IMR-90 (cell line): ENCODE data around the gene PLTP. TPM values are rescaled to one million over a fixed set of nuclear protein-coding genes. Genes with fewer than 3 reads are reported as not detected.
A peak's percentile ranks its signal among the peaks of the same experiment; 100 is the strongest.

ENCODE experiments used
- ATAC-seq: fragments of 200-7000 bp; cut with Tn5 transposase; 2 replicates; pipeline ENCODE4 v1.9.1; 2020; ENCODE audit warnings: low read depth, mild to moderate bottlenecking, moderate library complexity
- BruUV-seq: library from RNA; stranded (reverse); fragments of 400-500 nt; replicated peaks from 2 replicates; lab custom pipeline; 2021; lab: Mats Ljungman, UMichigan
- CTCF ChIA-PET: fragments of 300-600 bp; formaldehyde crosslinking; extraction: SDS; loops from one replicate; lab custom pipeline; 2021; ENCODE audit warnings: antibody characterized with exemption; lab: Yijun Ruan, JAX
- POLR2A ChIA-PET: fragments of 300-600 bp; sonication (Branson Sonifier 250); formaldehyde crosslinking; loops from one replicate; lab custom pipeline; 2022; ENCODE audit warnings: antibody characterized with exemption; ENCODE audit not compliant: unreplicated experiment; lab: Charles Lee
- DNase-seq: peaks from one replicate; pipeline ENCODE4 v3.0.0; 2013
- H2AFZ ChIP-seq: replicated peaks from 2 replicates; pipeline ENCODE3; 2013; ENCODE audit warnings: low read length, mild to moderate bottlenecking; ENCODE audit not compliant: poor library complexity
- H2AK5ac ChIP-seq: 2 replicates; pipeline ENCODE4 v1.6.1; 2013; ENCODE audit warnings: low read depth, low read length, inconsistent platforms
- H2AK9ac ChIP-seq: replicated peaks from 2 replicates; pipeline ENCODE3; 2013; ENCODE audit warnings: mild to moderate bottlenecking, low read depth, low read length, moderate library complexity; ENCODE audit not compliant: poor library complexity
- H2BK120ac ChIP-seq: 2 replicates; pipeline ENCODE4 v1.6.1; 2013; ENCODE audit warnings: low read depth, low read length, inconsistent platforms
- H2BK15ac ChIP-seq: 3 replicates; pipeline ENCODE4 v1.6.1; 2013; ENCODE audit warnings: low read depth, low read length, inconsistent platforms
- H2BK20ac ChIP-seq: 2 replicates; pipeline ENCODE4 v1.6.1; 2013; ENCODE audit warnings: low read depth, mild to moderate bottlenecking, inconsistent platforms, low read length, moderate library complexity
- H2BK5ac ChIP-seq: 2 replicates; pipeline ENCODE4 v1.6.1; 2013; ENCODE audit warnings: mild to moderate bottlenecking, low read depth, low read length, inconsistent platforms; ENCODE audit not compliant: poor library complexity, severe bottlenecking
- H3K14ac ChIP-seq: replicated peaks from 2 replicates; pipeline ENCODE4 v1.6.1; 2013; ENCODE audit warnings: low read depth, low read length, inconsistent platforms
- H3K18ac ChIP-seq: 2 replicates; pipeline ENCODE4 v1.6.1; 2013; ENCODE audit warnings: low read depth, low read length, control low read depth
- H3K23ac ChIP-seq: 2 replicates; pipeline ENCODE4 v1.6.1; 2013; ENCODE audit warnings: low read depth, low read length, inconsistent platforms
- H3K27ac ChIP-seq: 2 replicates; pipeline ENCODE4 v1.5.1; 2013; ENCODE audit warnings: mild to moderate bottlenecking, control low read depth, low read length; ENCODE audit not compliant: insufficient read depth
- H3K27me3 ChIP-seq: 2 replicates; pipeline ENCODE4 v1.6.1; 2013; ENCODE audit warnings: low read length; ENCODE audit not compliant: control insufficient read depth, insufficient read depth
- H3K36me3 ChIP-seq: 2 replicates; pipeline ENCODE4 v1.6.1; 2013; ENCODE audit warnings: low read length, mixed read lengths; ENCODE audit not compliant: control insufficient read depth, insufficient read depth
- H3K4ac ChIP-seq: 2 replicates; pipeline ENCODE4 v1.6.1; 2013; ENCODE audit warnings: low read depth, low read length, inconsistent platforms
- H3K4me1 ChIP-seq: 2 replicates; pipeline ENCODE4 v1.6.1; 2013; ENCODE audit warnings: low read length, mixed read lengths; ENCODE audit not compliant: control insufficient read depth, insufficient read depth
- H3K4me2 ChIP-seq: 2 replicates; pipeline ENCODE4 v1.6.1; 2013; ENCODE audit warnings: low read depth, mild to moderate bottlenecking, control low read depth, low read length, moderate library complexity
- H3K4me3 ChIP-seq: 2 replicates; pipeline ENCODE4 v1.5.1; 2013; ENCODE audit warnings: low read depth, mild to moderate bottlenecking, control low read depth, low read length, moderate library complexity; ENCODE audit not compliant: insufficient read depth
- H3K56ac ChIP-seq: 2 replicates; pipeline ENCODE4 v1.6.1; 2013; ENCODE audit warnings: low read length, inconsistent platforms; ENCODE audit not compliant: insufficient read depth; ENCODE audit errors: extremely low read depth
- H3K79me1 ChIP-seq, 2 experiments: 2 replicates each; pipeline ENCODE4 v1.6.1; 2013; ENCODE audit warnings: low read length in 2 of 2, inconsistent platforms in 1 of 2, low read depth in 1 of 2
- H3K9ac ChIP-seq: 2 replicates; pipeline ENCODE4 v1.6.1; 2013; ENCODE audit warnings: low read depth, low read length, control low read depth
- H3K9me1 ChIP-seq: 2 replicates; pipeline ENCODE4 v1.6.1; 2013; ENCODE audit warnings: low read length, inconsistent platforms; ENCODE audit not compliant: insufficient read depth
- H3K9me3 ChIP-seq: 2 replicates; pipeline ENCODE4 v1.6.1; 2013; ENCODE audit warnings: low read length; ENCODE audit not compliant: control insufficient read depth, insufficient read depth
- H4K20me1 ChIP-seq: 2 replicates; pipeline ENCODE4 v1.6.1; 2013; ENCODE audit warnings: low read length, inconsistent platforms; ENCODE audit not compliant: insufficient read depth
- H4K5ac ChIP-seq: 2 replicates; pipeline ENCODE4 v1.6.1; 2013; ENCODE audit warnings: mild to moderate bottlenecking, low read depth, low read length, control low read depth
- H4K8ac ChIP-seq, 2 experiments: 2 replicates each; pipeline ENCODE4 v1.6.1; 2013; ENCODE audit warnings: low read depth in 2 of 2, low read length in 2 of 2, control low read depth in 1 of 2, inconsistent platforms in 1 of 2
- H4K91ac ChIP-seq: 2 replicates; pipeline ENCODE4 v1.6.1; 2013; ENCODE audit warnings: low read depth, low read length, inconsistent platforms; ENCODE audit not compliant: insufficient read depth
- MAFK ChIP-seq: IDR thresholded peaks from 2 replicates; pipeline ENCODE4 v1.6.1; 2012; ENCODE audit warnings: low read depth, low read length, improper control_type of control experiment
- POLR2A ChIP-seq: IDR thresholded peaks from 2 replicates; pipeline ENCODE4 v1.6.1; 2012; ENCODE audit warnings: mild to moderate bottlenecking, low read depth, low read length
- RAD21 ChIP-seq: IDR thresholded peaks from 2 replicates; pipeline ENCODE4 v1.6.1; 2012; ENCODE audit warnings: low read length, improper control_type of control experiment
- SMC3 ChIP-seq: fragments of 150-350 bp; IDR thresholded peaks from 2 replicates; pipeline ENCODE4 v1.6.1; 2016; ENCODE audit warnings: low read depth, mild to moderate bottlenecking, antibody characterized with exemption, low read length, moderate library complexity
- WGBS, 2 experiments: methylation state at CpG; one replicate each; pipeline versions ENCODE4 v1.1.5 to v1.1.7; 2013; ENCODE audit warnings: missing lambda C conversion rate in 2 of 2; ENCODE audit not compliant: insufficient read length in 1 of 2; ENCODE audit errors: extremely low coverage in 2 of 2; 5-methylcytosine and 5-hydroxymethylcytosine counted together
- dilution Hi-C: fragments of 300-500 bp; cut with HindIII; formaldehyde crosslinking; loops from one replicate; pipeline ENCODE4 v1.14.3; 2018; ENCODE audit warnings: low sequenced_read_pairs; ENCODE audit not compliant: unreplicated experiment
- in situ Hi-C: fragments of 300-500 bp; cut with MboI; formaldehyde crosslinking; loops from 3 replicates; pipeline ENCODE4 v1.14.3; 2019; ENCODE audit warnings: low sequenced_read_pairs, inconsistent platforms, mixed read lengths
- intact Hi-C: fragments of 100-400 bp; cut with micrococcal nuclease; formaldehyde crosslinking; loops from 2 replicates; pipeline ENCODE4 v1.10.0; 2022
- polyA plus RNA-seq, 3 experiments: library from polyadenylated mRNA; depleted of rRNA; stranded (reverse); fragments of >200 nt; gene quantifications; 2 replicates each; pipeline ENCODE4 v1.2.3, GENCODE V29; 2012; ENCODE audit warnings: low replicate concordance in 1 of 3
- total RNA-seq: library from RNA; depleted of rRNA; stranded (reverse); fragments of >200 nt; gene quantifications from 2 replicates; pipeline ENCODE4 v1.2.3, GENCODE V29; 2012
- TF ChIP-seq, protein P1 (sequence below): conservative IDR thresholded peaks from 2 replicates; pipeline ENCODE4 v1.5.1; 2012; ENCODE audit warnings: mild to moderate bottlenecking, low read depth, low read length, improper control_type of control experiment

The PLTP gene
- total and polyA plus RNA-seq, 2 of the 4 experiments (the other 2 are of a cell fraction): 5.4 to 55.8 TPM

DNA sequence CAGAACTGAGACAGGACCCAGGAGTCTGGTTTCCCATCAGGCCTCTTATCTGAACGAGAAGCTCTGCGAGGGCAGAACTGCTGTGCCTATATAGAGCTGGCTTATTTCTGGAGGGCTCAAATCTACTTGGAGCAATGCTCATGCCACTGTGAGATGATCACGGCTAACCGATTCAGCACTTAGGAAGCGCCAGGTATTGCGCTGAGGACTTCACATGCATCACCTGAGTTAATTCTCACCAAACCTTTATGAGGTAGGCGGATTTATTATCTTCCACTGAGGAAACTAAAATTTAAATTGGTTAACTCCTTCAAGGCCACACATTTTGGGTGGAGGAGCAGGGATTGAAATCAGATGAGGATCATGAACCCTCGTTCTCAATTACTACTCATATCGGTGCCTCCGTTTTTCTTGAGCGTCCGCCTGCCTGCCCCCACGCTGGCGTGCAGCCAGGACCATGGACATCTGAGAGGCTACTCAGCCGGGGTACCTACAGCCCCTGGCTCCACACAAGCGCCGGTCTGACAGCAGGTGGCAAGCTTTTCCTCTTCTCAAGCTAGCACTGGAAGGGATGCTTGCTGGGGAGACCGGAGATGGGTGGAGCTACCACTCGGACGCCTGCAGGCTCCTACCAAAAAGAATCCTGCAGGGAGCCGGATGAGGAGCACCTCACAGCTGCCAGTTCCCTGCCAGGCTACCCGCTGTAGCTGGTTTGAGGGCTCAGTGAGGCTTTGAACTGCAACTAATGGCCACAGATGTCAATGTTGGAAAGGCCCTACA lies 21.5 kb upstream of the PLTP start:
- Histone ChIP-seq H3K56ac (peak overlapping the region; percentile 82; the same call in 1 of the 2 replicates), H3K27me3 (no peaks in the 10 kb centered on the region), H3K4me3 (peak overlapping the region; percentile 85), H3K14ac (peak overlapping the region; percentile 99), H2BK5ac (peak overlapping the region; percentile 100), H4K20me1 (peaks cover 19% of the 10 kb centered on the region), H3K18ac (peak overlapping the region; percentile 96; the same call in 1 of the 2 replicates), H4K91ac (peak overlapping the region; percentile 100), H3K9me1 (0 out of 2 replicates have a peak, but pooled peaks cover 4% of the 10 kb centered on the region), H4K8ac (peak overlapping the region; percentile 98 to 100), H2AFZ (peak overlapping the region; percentile 99), H2BK15ac (no peak overlapping the region), H2AK5ac (peak overlapping the region; percentile 99; the same call in 1 of the 2 replicates), H3K23ac (peak overlapping the region; percentile 78), H3K27ac (peak overlapping the region; percentile 99), H3K9me3 (no peaks in the 10 kb centered on the region), H4K5ac (peak overlapping the region; percentile 98; the same call in 1 of the 2 replicates), H3K36me3 (peaks cover 6% of the 10 kb centered on the region), H3K9ac (peak overlapping the region; percentile 99), H3K4ac (peak overlapping the region; percentile 100), H3K4me2 (peak overlapping the region; percentile 97), H3K79me1 (peaks cover 30 to 64% of the 10 kb centered on the region in 2 experiments), H2AK9ac (peak overlapping the region; percentile 100), H2BK20ac (no peak overlapping the region), H2BK120ac (no peak overlapping the region), H3K4me1 (peaks cover 5% of the 10 kb centered on the region)
- in situ Hi-C loops: no loop called here
- ATAC-seq: peak; percentile 11
- peak; percentile 73 for DNase-seq
- ChIA-PET POLR2A (interaction anchor here (0.5 to 1.1 kb wide), 4 partner anchors 11 to 66 kb away, joined by 3 to 5 read pairs (median 4); no protein-coding TSS in a partner anchor), CTCF (interaction anchor here (1.5 kb wide), 1 partner anchor 41 kb away, joined by 6 read pairs; no protein-coding TSS in a partner anchor)
- TSS peak; percentile 38 for BruUV-seq
- dilution Hi-C loops: no loop called here
- intact Hi-C loops: loop anchor here (2.0 to 10.0 kb wide), 3 partner anchors 43 to 99 kb away; partner anchors contain the start of genes ACOT8, CTSA, NEURL2 and SNX21
- WGBS, 2 experiments: 1% methylated on average over 13 of the region's 22 CpGs; no CpG with 5 or more reads in 1 of the 2 experiments
- TF ChIP-seq RAD21: peak; percentile 28; the same call in 1 of the 2 replicates
- TF ChIP-seq, protein P1, sequence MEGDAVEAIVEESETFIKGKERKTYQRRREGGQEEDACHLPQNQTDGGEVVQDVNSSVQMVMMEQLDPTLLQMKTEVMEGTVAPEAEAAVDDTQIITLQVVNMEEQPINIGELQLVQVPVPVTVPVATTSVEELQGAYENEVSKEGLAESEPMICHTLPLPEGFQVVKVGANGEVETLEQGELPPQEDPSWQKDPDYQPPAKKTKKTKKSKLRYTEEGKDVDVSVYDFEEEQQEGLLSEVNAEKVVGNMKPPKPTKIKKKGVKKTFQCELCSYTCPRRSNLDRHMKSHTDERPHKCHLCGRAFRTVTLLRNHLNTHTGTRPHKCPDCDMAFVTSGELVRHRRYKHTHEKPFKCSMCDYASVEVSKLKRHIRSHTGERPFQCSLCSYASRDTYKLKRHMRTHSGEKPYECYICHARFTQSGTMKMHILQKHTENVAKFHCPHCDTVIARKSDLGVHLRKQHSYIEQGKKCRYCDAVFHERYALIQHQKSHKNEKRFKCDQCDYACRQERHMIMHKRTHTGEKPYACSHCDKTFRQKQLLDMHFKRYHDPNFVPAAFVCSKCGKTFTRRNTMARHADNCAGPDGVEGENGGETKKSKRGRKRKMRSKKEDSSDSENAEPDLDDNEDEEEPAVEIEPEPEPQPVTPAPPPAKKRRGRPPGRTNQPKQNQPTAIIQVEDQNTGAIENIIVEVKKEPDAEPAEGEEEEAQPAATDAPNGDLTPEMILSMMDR: peak; percentile 28; the same call in 1 of the 2 replicates
- TF ChIP-seq POLR2A: no peak
- TF ChIP-seq SMC3: no peak
- TF ChIP-seq MAFK: no peak
